A549 (cell line): ENCODE results near the gene BMP7. TPM values are rescaled to one million over a fixed set of nuclear protein-coding genes. Genes with fewer than 3 reads are reported as not detected.

Experiments used
- ATAC-seq, 2 experiments: fragments of 200-7000 bp in 1 of 2; fragments of >200 bp in 1 of 2; cut with Nextera tagmentation in 1 of 2; cut with Tn5 transposase in 1 of 2; 3 replicates each; pipeline versions ENCODE4 v1.8.0 to v1.9.1; 2018 to 2020; ENCODE audit warnings: mild to moderate bottlenecking in 1 of 2, moderate library complexity in 1 of 2
- CTCF ChIA-PET: fragments of 300-600 bp; sonication (Branson Sonifier 250); formaldehyde crosslinking; extraction: SDS; loops from one replicate; lab custom pipeline; 2021; ENCODE audit warnings: antibody characterized with exemption, inconsistent platforms; lab: Yijun Ruan, JAX
- POLR2A ChIA-PET: fragments of 350-600 bp; formaldehyde crosslinking; extraction: SDS; loops from one replicate; lab custom pipeline; 2021; ENCODE audit warnings: antibody characterized with exemption, inconsistent platforms; lab: Yijun Ruan, JAX
- DNase-seq, 2 experiments: peaks; one replicate each; pipeline versions ENCODE4 v3.0.0 to v3.0.0-alpha.2; 2011 to 2016; ENCODE audit warnings: low read depth in 1 of 2, low spot score in 1 of 2
- FAIRE-seq: peaks from 2 replicates; lab custom pipeline; 2011; peaks lifted over from hg19 to GRCh38; lab: Jason Lieb, UNC
- H3K27ac ChIP-seq, 2 experiments: fragments of >200 bp; sonication (Bioruptor Twin); formaldehyde crosslinking; 3 replicates each; pipeline ENCODE4 v1.5.1; 2016 to 2017
- H3K4me1 ChIP-seq: fragments of >200 bp; sonication (Bioruptor Twin); formaldehyde crosslinking; 3 replicates; pipeline ENCODE4 v1.6.1; 2016
- H3K4me2 ChIP-seq: fragments of >200 bp; sonication (Bioruptor Twin); formaldehyde crosslinking; 3 replicates; pipeline ENCODE4 v1.6.1; 2016
- H3K4me3 ChIP-seq: fragments of >200 bp; sonication (Bioruptor Twin); formaldehyde crosslinking; 3 replicates; pipeline ENCODE4 v1.5.1; 2016
- H3K9me3 ChIP-seq: fragments of >200 bp; sonication (Bioruptor Twin); formaldehyde crosslinking; 3 replicates; pipeline ENCODE4 v1.6.1; 2016
- BHLHE40 ChIP-seq: IDR thresholded peaks from 2 replicates; pipeline ENCODE4 v1.6.1; 2012; ENCODE audit warnings: low read depth, low read length, inconsistent platforms
- CBX8 ChIP-seq: fragments of 200-600 bp; sonication (generic); IDR thresholded peaks from 2 replicates; pipeline ENCODE4 v1.6.1; 2016
- CEBPB ChIP-seq, 2 experiments: fragments of >200 bp in 1 of 2; sonication (Bioruptor Twin) in 1 of 2; formaldehyde crosslinking in 1 of 2; IDR thresholded peaks; 2 replicates each; pipeline ENCODE4 v1.6.1; 2012 to 2016
- EHF ChIP-seq: fragments of 250-450 bp; sonication (Bioruptor Pico); IDR thresholded peaks from 2 replicates; pipeline ENCODE4 v1.5.0; 2020; ENCODE audit warnings: mild to moderate bottlenecking
- EHMT2 ChIP-seq: fragments of 200-600 bp; sonication (generic); IDR thresholded peaks from 2 replicates; pipeline ENCODE4 v1.6.1; 2016; ENCODE audit warnings: antibody characterized with exemption, low read depth, mild to moderate bottlenecking, moderate library complexity
- FOSB ChIP-seq: fragments of 250-450 bp; sonication (Bioruptor Pico); IDR thresholded peaks from 2 replicates; pipeline ENCODE4 v1.5.0; 2020; ENCODE audit warnings: mild to moderate bottlenecking, moderate library complexity
- FOXS1 ChIP-seq: fragments of 250-450 bp; sonication (Bioruptor Pico); IDR thresholded peaks from 2 replicates; pipeline ENCODE4 v1.5.0; 2020; ENCODE audit warnings: mild to moderate bottlenecking, moderate library complexity
- GATA3 ChIP-seq: IDR thresholded peaks from 2 replicates; pipeline ENCODE4 v1.6.1; 2012; ENCODE audit warnings: borderline replicate concordance
- HOXB13 ChIP-seq: fragments of 250-450 bp; sonication (Bioruptor Pico); IDR thresholded peaks from 2 replicates; pipeline ENCODE4 v1.5.0; 2020; ENCODE audit warnings: low read depth, mild to moderate bottlenecking, moderate library complexity
- MAZ ChIP-seq: fragments of 150-350 bp; IDR thresholded peaks from 2 replicates; pipeline ENCODE4 v1.6.1; 2014; ENCODE audit warnings: antibody characterized with exemption, low read depth, low read length, borderline replicate concordance
- PHF8 ChIP-seq: fragments of 200-600 bp; sonication (generic); IDR thresholded peaks from 2 replicates; pipeline ENCODE4 v1.6.1; 2016; ENCODE audit warnings: low read depth, mild to moderate bottlenecking, antibody characterized with exemption, moderate library complexity, borderline replicate concordance
- RAD21 ChIP-seq, 2 experiments: fragments of >200 bp in 1 of 2; sonication (Bioruptor Twin) in 1 of 2; formaldehyde crosslinking in 1 of 2; IDR thresholded peaks in 1 of 2; conservative IDR thresholded peaks in 1 of 2; 2 replicates in 1 of 2; 3 replicates in 1 of 2; pipeline ENCODE4 v1.6.1; 2012 to 2018; ENCODE audit warnings: inconsistent platforms in 1 of 2
- RFX5 ChIP-seq: fragments of 450-650 bp; IDR thresholded peaks from 2 replicates; pipeline ENCODE4 v1.7.1; 2014; ENCODE audit warnings: antibody characterized with exemption, mild to moderate bottlenecking, moderate library complexity
- RNF2 ChIP-seq: fragments of 200-600 bp; sonication (generic); IDR thresholded peaks from 2 replicates; pipeline ENCODE4 v1.6.1; 2016; ENCODE audit warnings: low read depth, mild to moderate bottlenecking, antibody characterized with exemption, moderate library complexity, borderline replicate concordance
- ZC3H11A ChIP-seq: fragments of 450-650 bp; IDR thresholded peaks from 2 replicates; pipeline ENCODE4 v1.6.1; 2014; ENCODE audit warnings: antibody characterized with exemption, mild to moderate bottlenecking
- ZNF302 ChIP-seq: fragments of 250-450 bp; sonication (Bioruptor Pico); IDR thresholded peaks from 2 replicates; pipeline ENCODE4 v1.9.0; 2021; ENCODE audit warnings: inconsistent platforms, mild to moderate bottlenecking, moderate library complexity
- ZSCAN20 ChIP-seq: fragments of 250-450 bp; sonication (Bioruptor Pico); IDR thresholded peaks from 2 replicates; pipeline ENCODE4 v1.8.0; 2022; ENCODE audit warnings: mild to moderate bottlenecking, moderate library complexity
- WGBS: methylation state at CpG from one replicate; pipeline ENCODE4 v1.1.6; 2017; ENCODE audit errors: missing lambda C conversion rate; 5-methylcytosine and 5-hydroxymethylcytosine counted together
- polyA plus RNA-seq, 4 experiments: library from polyadenylated mRNA; depleted of rRNA in 3 of 4; stranded (reverse); fragments of >200 nt; fragmentation: RNase III in 1 of 4; extraction: RNeasy Plus Mini Kit Qiagen cat#74134 plus additional on column Dnase treatment in 1 of 4; gene quantifications; 2 replicates in 3 of 4; 3 replicates in 1 of 4; pipeline ENCODE4 v1.2.3, GENCODE V29; 2011 to 2017
- TF ChIP-seq, protein P1 (sequence below): IDR thresholded peaks from 2 replicates; pipeline ENCODE4 v1.6.1; 2012
- TF ChIP-seq, protein P2 (sequence below): IDR thresholded peaks from 2 replicates; pipeline ENCODE4 v1.6.1; 2012
- TF ChIP-seq, protein P3 (sequence below): fragments of >200 bp; sonication (Bioruptor Twin); formaldehyde crosslinking; IDR thresholded peaks from 2 replicates; pipeline ENCODE4 v1.6.1; 2016

Gene BMP7
- polyA plus RNA-seq, 2 of the 4 experiments (the other 2 are of a cell fraction), result 0.08 to 0.22 TPM

DNA sequence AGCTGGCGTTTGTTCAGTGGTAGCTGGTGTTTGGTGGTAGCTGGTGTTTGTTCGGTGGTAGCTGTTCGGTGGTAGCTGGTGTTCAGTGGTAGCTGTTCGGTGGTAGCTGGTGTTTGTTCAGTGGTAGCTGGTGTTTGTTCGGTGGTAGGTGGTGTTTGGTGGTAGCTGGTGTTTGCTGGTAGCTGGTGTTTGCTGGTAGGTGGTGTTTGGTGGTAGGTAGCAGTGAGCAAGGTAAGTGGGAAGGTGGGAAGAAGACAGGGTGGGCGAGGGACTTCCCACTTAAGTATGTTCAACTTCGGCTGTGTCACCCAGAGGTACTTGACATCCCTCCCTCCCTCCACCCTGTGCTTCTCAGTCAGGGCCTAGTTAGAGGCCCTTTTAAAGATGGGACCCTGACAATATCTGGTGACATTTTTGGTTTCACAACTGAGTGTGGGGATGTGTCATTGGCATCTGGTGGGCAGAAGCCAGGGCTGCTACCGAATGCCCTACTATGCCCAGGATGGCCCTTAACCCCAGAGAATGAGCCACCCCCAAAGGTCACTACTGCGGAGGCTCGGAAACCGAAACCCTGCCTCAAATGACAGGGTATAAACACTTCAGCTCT lies 47.3 kb downstream of the BMP7 start (continued):
- TF ChIP-seq PHF8 (no peak), HOXB13 (CRISPR knock-in tag) (no peak), BHLHE40 (no peak), RNF2 (no peak)
- TF ChIP-seq, protein P1, sequence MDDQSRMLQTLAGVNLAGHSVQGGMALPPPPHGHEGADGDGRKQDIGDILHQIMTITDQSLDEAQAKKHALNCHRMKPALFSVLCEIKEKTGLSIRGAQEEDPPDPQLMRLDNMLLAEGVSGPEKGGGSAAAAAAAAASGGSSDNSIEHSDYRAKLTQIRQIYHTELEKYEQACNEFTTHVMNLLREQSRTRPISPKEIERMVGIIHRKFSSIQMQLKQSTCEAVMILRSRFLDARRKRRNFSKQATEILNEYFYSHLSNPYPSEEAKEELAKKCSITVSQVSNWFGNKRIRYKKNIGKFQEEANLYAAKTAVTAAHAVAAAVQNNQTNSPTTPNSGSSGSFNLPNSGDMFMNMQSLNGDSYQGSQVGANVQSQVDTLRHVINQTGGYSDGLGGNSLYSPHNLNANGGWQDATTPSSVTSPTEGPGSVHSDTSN, result no peak
- TF ChIP-seq, all 56 proteins: peak for 0

DNA sequence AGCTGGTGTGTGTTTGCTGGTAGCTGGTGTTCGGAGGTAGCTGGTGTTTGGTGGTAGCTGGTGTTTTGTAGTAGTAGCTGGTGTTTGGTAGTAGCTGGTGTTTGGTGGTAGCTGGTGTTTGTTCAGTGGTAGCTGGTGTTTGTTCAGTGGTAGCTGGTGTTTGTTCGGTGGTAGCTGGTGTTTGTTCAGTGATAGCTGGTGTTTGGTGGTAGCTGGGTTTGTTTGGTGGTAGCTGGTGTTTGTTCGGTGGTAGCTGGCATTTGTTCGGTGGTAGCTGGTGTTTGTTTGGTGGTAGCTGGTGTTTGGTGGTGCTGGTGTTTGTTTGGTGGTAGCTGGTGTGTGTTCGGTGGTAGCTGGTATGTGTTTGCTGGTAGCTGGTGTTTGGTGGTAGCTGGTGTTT lies 48.0 kb downstream of the BMP7 start:
- Histone ChIP-seq H3K4me1 (no peaks in the 10 kb centered on the region), H3K27ac (no peak overlapping the region), H3K4me2 (no peak overlapping the region), H3K9me3 (no peaks in the 10 kb centered on the region), H3K4me3 (no peak overlapping the region)
- ChIA-PET CTCF (interaction anchor here (0.6 to 1.6 kb wide), 2 partner anchors 9 to 344 kb away, joined by 3 to 4 read pairs; no protein-coding TSS in a partner anchor), POLR2A (no interaction called here)
- 61% methylated on average over 5 of the region's 5 CpGs for WGBS
- FAIRE-seq, result no peak
- DNase-seq, result no peak
- TF ChIP-seq RFX5 (no peak), ZC3H11A (no peak)
- ATAC-seq, result no peak

DNA sequence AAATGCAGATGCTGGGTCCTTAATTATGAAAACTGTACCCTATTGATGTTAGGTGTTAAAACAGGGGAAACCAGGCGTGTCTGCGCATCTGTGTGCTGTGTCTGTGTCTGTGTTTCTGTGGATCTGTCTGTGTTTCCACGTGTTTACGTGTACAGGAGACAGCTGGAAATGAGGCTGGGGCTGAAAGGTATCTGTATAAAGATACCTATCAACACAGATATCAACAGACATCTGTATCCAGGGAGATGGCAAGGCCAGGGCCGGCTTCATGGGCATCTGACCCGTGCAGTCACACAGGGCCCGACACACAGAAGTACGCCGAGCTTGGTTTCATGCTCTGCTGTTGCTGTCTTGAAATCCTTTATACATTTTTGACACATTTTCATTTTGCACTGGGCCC lies 48.6 kb downstream of the BMP7 start:
- 73% methylated on average over 9 of the region's 9 CpGs for WGBS

DNA sequence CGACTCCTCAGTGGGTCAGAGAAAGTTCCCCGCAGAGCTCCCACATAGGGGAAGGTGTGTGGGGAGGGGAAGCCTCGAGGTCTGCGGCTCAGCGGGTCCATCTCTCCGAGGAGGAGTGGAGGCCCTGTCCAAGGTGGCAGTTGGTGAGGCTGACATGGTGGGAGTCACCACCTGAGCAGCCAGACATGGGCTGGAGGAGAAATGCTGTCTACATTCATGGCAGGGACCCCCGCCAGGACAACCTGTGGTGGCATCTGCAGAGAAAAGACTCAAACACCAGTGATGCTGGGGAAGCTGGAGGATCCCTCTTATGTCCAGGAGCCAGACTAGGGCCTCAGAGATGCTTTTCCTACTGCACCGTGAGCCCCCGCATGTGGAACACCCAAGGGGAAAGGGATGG lies 49.8 kb downstream of the BMP7 start:
- H3K4me1 ChIP-seq, result peaks cover 14% of the 10 kb centered on the region
- H3K27ac ChIP-seq, result no peak overlapping the region
- no peaks in the 10 kb centered on the region for H3K9me3 ChIP-seq
- TF ChIP-seq ZSCAN20 (CRISPR knock-in tag), result no peak
- TF ChIP-seq, protein P2, sequence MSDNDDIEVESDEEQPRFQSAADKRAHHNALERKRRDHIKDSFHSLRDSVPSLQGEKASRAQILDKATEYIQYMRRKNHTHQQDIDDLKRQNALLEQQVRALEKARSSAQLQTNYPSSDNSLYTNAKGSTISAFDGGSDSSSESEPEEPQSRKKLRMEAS, result no peak
- ATAC-seq, result no peak
- DNase-seq, result no peak
- 59% methylated on average over 8 of the region's 9 CpGs for WGBS
- ChIA-PET POLR2A (no interaction called here), CTCF (no interaction called here)
- FAIRE-seq, result no peak
- H3K4me3 ChIP-seq, result no peak overlapping the region
- H3K4me2 ChIP-seq, result no peak overlapping the region

More for the DNA sequence above, 48.6 kb downstream of the BMP7 start:
- FAIRE-seq (no peak), DNase-seq (no peak), ATAC-seq (no peak)
- no peak overlapping the region for H3K27ac ChIP-seq
- no peak overlapping the region for H3K4me3 ChIP-seq
- TF ChIP-seq EHMT2 (no peak), PHF8 (no peak), CBX8 (no peak), ZNF302 (CRISPR knock-in tag) (no peak), GATA3 (no peak), FOXS1 (CRISPR knock-in tag) (no peak), FOSB (no peak), EHF (no peak), HOXB13 (CRISPR knock-in tag) (no peak), RAD21 (conservative IDR thresholded peaks at IDR 0.05 in 1 of 2, IDR thresholded peaks at IDR 0.05 in 1 of 2) (no peak), RNF2 (no peak), ZC3H11A (no peak), MAZ (no peak), CEBPB (IDR thresholded peaks at IDR 0.05) (no peak)
- TF ChIP-seq, protein P3, sequence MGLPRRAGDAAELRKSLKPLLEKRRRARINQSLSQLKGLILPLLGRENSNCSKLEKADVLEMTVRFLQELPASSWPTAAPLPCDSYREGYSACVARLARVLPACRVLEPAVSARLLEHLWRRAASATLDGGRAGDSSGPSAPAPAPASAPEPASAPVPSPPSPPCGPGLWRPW, result no peak
- TF ChIP-seq, protein P2, result no peak
- ChIA-PET CTCF (interaction anchor here (0.6 to 1.6 kb wide), 2 partner anchors 9 to 343 kb away, joined by 3 to 4 read pairs; no protein-coding TSS in a partner anchor), POLR2A (no interaction called here)
- no peaks in the 10 kb centered on the region for H3K9me3 ChIP-seq
- peaks cover 3% of the 10 kb centered on the region for H3K4me1 ChIP-seq
- no peak overlapping the region for H3K4me2 ChIP-seq
